SH-SY5Y (cell line): ENCODE results near the gene MPDZ.

Experiments used
- GATA2 ChIP-seq: IDR thresholded peaks from 2 replicates; pipeline ENCODE4 v1.6.1; 2011; ENCODE audit warnings: mild to moderate bottlenecking, low read depth, low read length
- GATA3 ChIP-seq: IDR thresholded peaks from 2 replicates; pipeline ENCODE4 v1.6.1; 2011; ENCODE audit warnings: low read depth, mild to moderate bottlenecking, low read length, moderate library complexity

DNA sequence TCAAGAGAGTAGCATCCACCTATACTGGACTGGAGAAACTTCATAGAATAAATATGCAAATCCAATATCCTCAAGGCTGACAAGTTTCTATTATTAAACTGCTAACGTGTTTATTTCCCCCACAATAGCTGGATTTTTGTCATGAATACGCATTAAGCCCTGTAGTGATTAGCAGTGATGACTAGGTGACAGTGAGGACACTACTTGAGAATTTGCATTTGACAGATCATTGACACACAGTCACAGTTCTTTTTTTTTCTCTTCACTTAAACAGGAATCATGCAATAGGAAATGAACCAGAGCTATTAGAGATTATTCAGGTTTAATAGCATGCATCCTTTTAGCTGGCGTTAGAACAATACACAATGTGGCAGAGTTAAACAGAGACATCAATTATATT is 35.3 kb downstream of the MPDZ start:
- TF ChIP-seq GATA2 (no peak), GATA3 (no peak)
